ENCODE data around the gene HYAL3. TPM values are rescaled to one million over a fixed set of nuclear protein-coding genes. Genes with fewer than 3 reads are reported as not detected.

Gene HYAL3
- total and polyA plus RNA-seq, 10 of the 15 experiments (the other 5 are each of a cell fraction or from before 2014, with no cell fraction given) = 0.37 to 4.2 (median 2.8) TPM

- H2AFZ ChIP-seq (ENCODE audit: control insufficient read depth, low read depth, low read length) = no peak overlapping the region
- H3K4me1 ChIP-seq (ENCODE audit: control insufficient read depth, insufficient read depth, low read length) = peaks cover 16% of the 10 kb centered on the region
- no peaks in the 10 kb centered on the region for H3K27me3 ChIP-seq (replicated peaks in 1 of 2; ENCODE audit: control insufficient read depth in 2 of 2, insufficient read depth in 2 of 2, low read length in 1 of 2)
- no peak overlapping the region for H3K4me3 ChIP-seq
- ChIA-PET POLR2A (interaction anchor here (0.6 kb wide), 1 partner anchor 42 kb away, joined by 3 read pairs; the partner anchor contains the start of gene IFRD2), CTCF (interaction anchor here (1.0 to 1.8 kb wide), 3 partner anchors 10 to 58 kb away, joined by 3 to 9 read pairs (median 4); partner anchors contain the start of gene GNAT1), SMC1A (ENCODE audit: uncharacterized antibody, unreplicated experiment) (interaction anchor here (1.3 kb wide), 1 partner anchor 56 kb away, joined by 3 read pairs; no protein-coding TSS in a partner anchor), RAD21 (ENCODE audit: unreplicated experiment) (no interaction called here)
- H4K20me1 ChIP-seq (ENCODE audit: control insufficient read depth, insufficient read depth) = peaks cover 20% of the 10 kb centered on the region
- 87% methylated on average over 3 of the region's 4 CpGs for WGBS (ENCODE audit: insufficient coverage, insufficient replicate concordance, low lambda C conversion rate, missing lambda C conversion rate)
- in situ Hi-C loops (cut with MboI) = no loop called here
- H3K9me3 ChIP-seq (replicated peaks; ENCODE audit: control insufficient read depth, insufficient read depth, low read length) = no peaks in the 10 kb centered on the region
- intact Hi-C loops (cut with micrococcal nuclease; ENCODE audit: unreplicated experiment) = no loop called here
- ATAC-seq = no peak
- no peak overlapping the region for H3K4me2 ChIP-seq (ENCODE audit: control insufficient read depth, insufficient read depth)
- no peak for FAIRE-seq
- no peak overlapping the region for H3K9ac ChIP-seq (ENCODE audit: control insufficient read depth, insufficient read depth, low read length)
- no peak for TF ChIP-seq FOS (IDR thresholded peaks at IDR 0.05; ENCODE audit: borderline replicate concordance, extremely low read depth, insufficient read length)
- no peak for TF ChIP-seq REST (IDR thresholded peaks at IDR 0.05; ENCODE audit: low read depth, low read length)
- TF ChIP-seq RAD51 (IDR thresholded peaks at IDR 0.05) = no peak
- TF ChIP-seq PKNOX1 (IDR thresholded peaks at IDR 0.05) = no peak
- H3K36me3 ChIP-seq (ENCODE audit: control insufficient read depth in 2 of 2, insufficient read depth in 2 of 2, low read length in 1 of 2) = peaks cover 33 to 45% of the 10 kb centered on the region in 2 experiments
- no peak for DNase-seq (ENCODE audit: low read depth, low spot score)
- BruUV-seq (replicated peaks) = no TSS peak
- peaks cover 50% of the 10 kb centered on the region for H3K79me2 ChIP-seq (ENCODE audit: control insufficient read depth, insufficient read depth, low read length)
- no peak overlapping the region for H3K27ac ChIP-seq (ENCODE audit: control insufficient read depth, insufficient read depth)
Measured at GRCh38 chr3:50250514-50250913, 48.7 kb downstream of the HYAL3 start.

Data from GM12878 (cell line).